Measurements from ENCODE around the gene BIN2. TPM values are rescaled to one million over a fixed set of nuclear protein-coding genes. Genes with fewer than 3 reads are reported as not detected.
"Not testable (repeated sequence)": the region's sequence is repeated elsewhere in the genome, so short reads cannot be mapped to it uniquely, and the experiment has no call there.

Gene BIN2
- total RNA-seq, 2 donors from 2014 or later: 93.6 to 115 TPM

- H3K4me3 Mint-ChIP-seq: no peak overlapping the region
- H3K36me3 Mint-ChIP-seq: no peaks in the 10 kb centered on the region
- DNase-seq (ENCODE audit: low spot score): no peak
- no peak for ATAC-seq
- H3K27ac Mint-ChIP-seq: peak overlapping the region in 1 of 2 donors; percentile 50
- no peaks in the 10 kb centered on the region for H3K9me3 Mint-ChIP-seq
- peaks cover 4 to 15% of the 10 kb centered on the region in 2 donors for H3K4me1 Mint-ChIP-seq (ENCODE audit: low read depth in 2 of 2)
- no peaks in the 10 kb centered on the region for H3K27me3 Mint-ChIP-seq
Observed at GRCh38 chr12:51360315-51360714, 36.3 kb upstream of the BIN2 start.

- H3K27me3 Mint-ChIP-seq: no peaks in the 10 kb centered on the region
- peaks cover 4 to 15% of the 10 kb centered on the region in 2 donors for H3K4me1 Mint-ChIP-seq (ENCODE audit: low read depth in 2 of 2)
- no peak for ATAC-seq
- H3K36me3 Mint-ChIP-seq: no peaks in the 10 kb centered on the region
- H3K9me3 Mint-ChIP-seq: no peaks in the 10 kb centered on the region
- no peak overlapping the region for H3K4me3 Mint-ChIP-seq
- H3K27ac Mint-ChIP-seq: peak overlapping the region in 1 of 2 donors; percentile 50
- DNase-seq (ENCODE audit: low spot score): no peak
Observed at GRCh38 chr12:51359851-51360250, 35.9 kb upstream of the BIN2 start.

- no peak for ATAC-seq
- H3K4me1 Mint-ChIP-seq (ENCODE audit: low read depth in 2 of 2): peaks cover 0 to 15% of the 10 kb centered on the region in 2 donors
- no peak overlapping the region for H3K4me3 Mint-ChIP-seq
- no peaks in the 10 kb centered on the region for H3K9me3 Mint-ChIP-seq
- H3K36me3 Mint-ChIP-seq: no peaks in the 10 kb centered on the region
- peak overlapping the region in 1 of 2 donors; percentile 43 for H3K27ac Mint-ChIP-seq
- H3K27me3 Mint-ChIP-seq: no peaks in the 10 kb centered on the region
- DNase-seq (ENCODE audit: low spot score): no peak
Observed at GRCh38 chr12:51358496-51358895, 34.5 kb upstream of the BIN2 start.

- Mint-ChIP-seq H3K27ac (peak overlapping the region in 1 of 2 donors; percentile 48), H3K4me1 (ENCODE audit: low read depth in 2 of 2) (peaks cover 0 to 15% of the 10 kb centered on the region in 2 donors), H3K4me3 (no peak overlapping the region), H3K27me3 (no peaks in the 10 kb centered on the region), H3K36me3 (no peaks in the 10 kb centered on the region), H3K9me3 (no peaks in the 10 kb centered on the region)
- DNase-seq (ENCODE audit: low spot score): no peak
- ATAC-seq: peak; percentile 13 to 45
Observed at GRCh38 chr12:51357374-51358047, 33.5 kb upstream of the BIN2 start.

GRCh38 chr12:51351913-51352532, 28.0 kb upstream of the BIN2 start:
- no peak overlapping the region for H3K4me3 Mint-ChIP-seq
- DNase-seq (ENCODE audit: low spot score) (peak; percentile 72), ATAC-seq (peak; percentile 52 to 67)
- H3K4me1 Mint-ChIP-seq (ENCODE audit: low read depth in 2 of 2): peaks cover 0 to 10% of the 10 kb centered on the region in 2 donors
- H3K27ac Mint-ChIP-seq: peak overlapping the region in 1 of 2 donors; percentile 50
- no peaks in the 10 kb centered on the region for H3K36me3 Mint-ChIP-seq
- no peaks in the 10 kb centered on the region for H3K9me3 Mint-ChIP-seq
- no peaks in the 10 kb centered on the region for H3K27me3 Mint-ChIP-seq

- Mint-ChIP-seq H3K27ac (no peak overlapping the region), H3K27me3 (no peaks in the 10 kb centered on the region)
- ATAC-seq: no peak
Observed at GRCh38 chr12:51349026-51349425, 25.1 kb upstream of the BIN2 start.

GRCh38 chr12:51348116-51348515, 24.1 kb upstream of the BIN2 start:
- ATAC-seq: no peak
- Mint-ChIP-seq H3K9me3 (no peaks in the 10 kb centered on the region), H3K27ac (no peak overlapping the region), H3K36me3 (no peaks in the 10 kb centered on the region), H3K27me3 (no peaks in the 10 kb centered on the region), H3K4me3 (no peak overlapping the region), H3K4me1 (ENCODE audit: low read depth in 2 of 2) (peaks cover 0 to 9% of the 10 kb centered on the region in 2 donors)
- DNase-seq (ENCODE audit: low spot score): no peak

More at GRCh38 chr12:51349026-51349425, 25.1 kb upstream of the BIN2 start:
- no peak for DNase-seq (ENCODE audit: low spot score)
- no peaks in the 10 kb centered on the region for H3K36me3 Mint-ChIP-seq
- H3K9me3 Mint-ChIP-seq: no peaks in the 10 kb centered on the region
- peaks cover 0 to 9% of the 10 kb centered on the region in 2 donors for H3K4me1 Mint-ChIP-seq (ENCODE audit: low read depth in 2 of 2)
- no peak overlapping the region for H3K4me3 Mint-ChIP-seq

GRCh38 chr12:51346581-51346980, 22.6 kb upstream of the BIN2 start, which contains the start of gene CELA1:
Gene CELA1, minus strand, starts transcription at chr12:51346679. Its CDS starts 41 bp downstream, at chr12:51346638.
- Mint-ChIP-seq H3K4me1 (ENCODE audit: low read depth in 2 of 2) (peaks cover under 1 to 5% of the 10 kb centered on the region in 2 donors), H3K36me3 (no peaks in the 10 kb centered on the region), H3K4me3 (no peak within 1 kb of the TSS), H3K27ac (peak within 1 kb of the TSS in 1 of 2 donors; percentile 60), H3K27me3 (no peaks in the 10 kb centered on the region), H3K9me3 (no peaks in the 10 kb centered on the region)
- DNase-seq (ENCODE audit: low spot score): no peak
- ATAC-seq: no peak

GRCh38 chr12:51345681-51346080, 21.7 kb upstream of the BIN2 start:
- Mint-ChIP-seq H3K9me3 (no peaks in the 10 kb centered on the region), H3K4me3 (no peak overlapping the region), H3K27ac (peak overlapping the region in 1 of 2 donors; percentile 60), H3K36me3 (no peaks in the 10 kb centered on the region), H3K4me1 (ENCODE audit: low read depth in 2 of 2) (peaks cover 7 to 9% of the 10 kb centered on the region in 2 donors), H3K27me3 (no peaks in the 10 kb centered on the region)
- ATAC-seq (no peak), DNase-seq (ENCODE audit: low spot score) (no peak)

GRCh38 chr12:51343201-51343600, 19.2 kb upstream of the BIN2 start:
- Mint-ChIP-seq H3K27me3 (no peaks in the 10 kb centered on the region), H3K27ac (no peak overlapping the region), H3K4me1 (ENCODE audit: low read depth in 2 of 2) (peaks cover 7 to 9% of the 10 kb centered on the region in 2 donors), H3K36me3 (no peaks in the 10 kb centered on the region), H3K4me3 (no peak overlapping the region), H3K9me3 (no peaks in the 10 kb centered on the region)
- DNase-seq (ENCODE audit: low spot score): no peak
- ATAC-seq: no peak

GRCh38 chr12:51342416-51342815, 18.4 kb upstream of the BIN2 start:
- no peaks in the 10 kb centered on the region for H3K9me3 Mint-ChIP-seq
- no peak overlapping the region for H3K4me3 Mint-ChIP-seq
- DNase-seq (ENCODE audit: low spot score): no peak
- no peak overlapping the region for H3K27ac Mint-ChIP-seq
- ATAC-seq: no peak
- peaks cover 7 to 9% of the 10 kb centered on the region in 2 donors for H3K4me1 Mint-ChIP-seq (ENCODE audit: low read depth in 2 of 2)
- no peaks in the 10 kb centered on the region for H3K36me3 Mint-ChIP-seq
- no peaks in the 10 kb centered on the region for H3K27me3 Mint-ChIP-seq

GRCh38 chr12:51341251-51342007, 17.5 kb upstream of the BIN2 start:
- Mint-ChIP-seq H3K27ac (peak overlapping the region; percentile 64 to 92), H3K9me3 (no peaks in the 10 kb centered on the region), H3K36me3 (no peaks in the 10 kb centered on the region), H3K4me3 (peak overlapping the region; percentile 54), H3K27me3 (no peaks in the 10 kb centered on the region), H3K4me1 (ENCODE audit: low read depth in 2 of 2) (peaks cover 7 to 13% of the 10 kb centered on the region in 2 donors)
- DNase-seq (ENCODE audit: low spot score) (peak; percentile 73), ATAC-seq (peak; percentile 72 to 86)

- Mint-ChIP-seq H3K27ac (no peak overlapping the region), H3K4me3 (no peak overlapping the region), H3K9me3 (no peaks in the 10 kb centered on the region), H3K36me3 (no peaks in the 10 kb centered on the region), H3K27me3 (no peaks in the 10 kb centered on the region), H3K4me1 (ENCODE audit: low read depth in 2 of 2) (peaks cover 11 to 12% of the 10 kb centered on the region in 2 donors)
- ATAC-seq (peak in 1 of 2 donors; percentile 6), DNase-seq (ENCODE audit: low spot score) (no peak)
Observed at GRCh38 chr12:51339750-51340149, 15.8 kb upstream of the BIN2 start.

GRCh38 chr12:51337336-51337735, 13.4 kb upstream of the BIN2 start:
- not testable (repeated sequence) for H3K27ac Mint-ChIP-seq; H3K36me3 Mint-ChIP-seq; H3K27me3 Mint-ChIP-seq; ATAC-seq; DNase-seq (ENCODE audit: low spot score); H3K9me3 Mint-ChIP-seq; H3K4me3 Mint-ChIP-seq
- H3K4me1 Mint-ChIP-seq (ENCODE audit: low read depth in 2 of 2): peaks cover 11 to 12% of the 10 kb centered on the region in 2 donors
